HG02943 (cell line): Measurements from ENCODE around the gene MSI1.

Source experiments
- ATAC-seq: cut with Tn5 transposase; IDR thresholded peaks from one replicate; pipeline ENCODE4 v1.9.1; 2021; ENCODE audit warnings: mild to moderate bottlenecking, low read depth, moderate library complexity; ENCODE audit not compliant: unreplicated experiment

Gene MSI1

GRCh38 chr12:120378036-120378435 is 9.1 kb upstream of the MSI1 start:
- ATAC-seq = no peak

DNA sequence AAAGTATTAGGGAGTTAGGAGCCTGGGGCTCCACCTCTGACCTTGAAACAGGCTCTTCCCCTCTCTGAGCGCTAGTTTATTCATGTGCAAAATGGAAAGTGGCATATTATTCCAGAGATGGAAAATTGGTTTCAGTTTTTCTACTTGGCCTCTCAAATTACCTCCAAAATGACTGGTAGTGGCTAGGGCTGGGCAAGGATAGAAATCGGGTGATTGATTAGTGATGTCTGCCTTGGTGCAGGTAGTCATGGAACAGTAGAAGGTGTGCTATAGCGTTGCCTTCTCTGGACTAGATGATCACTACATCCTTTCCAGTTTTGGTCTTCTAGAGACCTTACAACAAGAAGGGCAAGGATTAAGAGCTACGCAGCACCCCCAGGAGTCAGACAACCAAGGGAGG is 8.6 kb upstream of the MSI1 start:
- ATAC-seq = no peak

DNA sequence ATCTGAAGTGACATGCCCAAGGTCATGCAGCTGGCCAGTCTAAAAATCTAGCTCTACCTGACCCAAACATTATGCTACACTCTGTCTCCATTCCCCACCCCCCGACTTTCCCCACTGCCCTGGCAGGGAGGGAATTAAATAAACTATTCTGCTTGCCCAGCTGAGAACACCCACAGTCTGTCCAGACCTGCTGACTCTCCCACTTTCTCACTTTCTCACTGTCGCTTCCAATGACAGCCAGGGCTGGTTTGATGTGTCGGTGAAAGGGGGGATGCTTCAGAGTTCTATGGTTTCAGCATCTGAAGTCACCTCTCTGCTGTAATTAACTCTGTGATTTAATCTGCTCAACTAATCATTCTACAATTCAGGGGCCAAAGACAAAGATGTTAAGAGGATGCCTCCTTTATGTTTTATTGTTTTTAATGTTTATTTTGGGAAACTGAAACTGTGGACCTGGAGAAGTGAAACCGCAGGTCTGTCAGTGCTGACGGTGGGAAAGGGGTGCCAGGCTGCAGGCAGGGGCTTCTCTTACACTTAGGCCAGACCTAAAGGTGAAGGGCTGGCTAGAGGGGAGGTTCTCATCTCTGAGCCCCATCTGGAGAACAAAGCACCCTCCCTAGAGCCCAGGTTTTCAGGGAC is 8.1 kb upstream of the MSI1 start:
- ATAC-seq = no peak

DNA sequence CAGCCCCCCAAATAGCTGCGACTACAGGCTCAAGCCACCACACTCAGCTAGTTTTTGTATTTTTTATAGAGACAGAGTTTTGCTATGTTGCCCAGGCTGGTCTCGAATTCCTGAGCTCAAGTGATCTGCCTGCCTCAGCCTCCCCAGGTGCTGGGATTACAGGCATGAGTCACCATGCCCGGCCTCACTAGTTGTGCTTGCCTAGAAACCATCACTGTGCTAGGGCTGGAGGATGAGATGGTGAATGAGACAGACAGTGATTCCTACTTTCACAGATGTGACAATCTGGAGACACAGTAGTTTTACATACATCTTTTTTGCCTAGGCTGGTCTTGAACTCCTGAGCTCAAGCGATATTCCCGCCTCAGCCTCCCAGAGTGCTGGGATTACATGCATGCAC is 7.5 kb upstream of the MSI1 start:
- no peak for ATAC-seq

DNA sequence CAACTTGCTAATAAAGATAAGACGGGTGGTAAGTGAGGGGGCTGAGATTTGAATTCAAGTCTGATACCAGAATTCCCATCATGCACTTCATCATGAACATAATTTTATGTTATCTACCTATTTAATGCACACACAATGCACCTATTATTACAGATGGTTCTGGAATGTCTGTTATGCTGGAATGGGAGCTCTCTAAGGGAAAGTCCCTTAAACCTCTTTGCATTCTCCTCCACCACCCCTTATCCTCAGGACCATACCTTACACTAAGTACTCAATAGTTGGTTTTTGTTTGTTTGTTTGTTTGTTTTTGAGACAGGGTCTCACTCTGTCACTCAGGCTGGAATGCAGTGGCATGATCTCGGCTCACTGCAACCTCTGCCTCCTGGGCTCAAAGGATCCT is 7.0 kb upstream of the MSI1 start:
- ATAC-seq = no peak

DNA sequence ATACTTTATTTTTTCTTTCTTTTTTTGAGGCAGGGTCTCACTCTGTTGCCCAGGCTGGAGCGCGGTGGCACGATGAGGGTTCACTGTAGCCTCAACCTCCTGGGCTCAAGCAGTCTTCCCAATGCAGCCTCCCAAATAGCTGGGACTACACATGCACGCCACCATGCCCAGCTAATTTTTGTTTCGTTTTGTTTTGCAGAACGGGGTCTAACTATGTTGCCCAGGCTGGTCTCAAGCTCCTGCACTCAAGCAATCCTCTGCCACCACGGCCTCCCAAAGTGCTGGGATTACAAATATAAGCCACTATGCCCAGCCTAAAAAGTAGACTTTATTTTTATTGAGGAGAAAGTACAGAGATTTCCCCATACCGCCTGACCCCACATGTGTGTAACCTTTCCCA is 4.7 kb upstream of the MSI1 start:
- no peak for ATAC-seq

DNA sequence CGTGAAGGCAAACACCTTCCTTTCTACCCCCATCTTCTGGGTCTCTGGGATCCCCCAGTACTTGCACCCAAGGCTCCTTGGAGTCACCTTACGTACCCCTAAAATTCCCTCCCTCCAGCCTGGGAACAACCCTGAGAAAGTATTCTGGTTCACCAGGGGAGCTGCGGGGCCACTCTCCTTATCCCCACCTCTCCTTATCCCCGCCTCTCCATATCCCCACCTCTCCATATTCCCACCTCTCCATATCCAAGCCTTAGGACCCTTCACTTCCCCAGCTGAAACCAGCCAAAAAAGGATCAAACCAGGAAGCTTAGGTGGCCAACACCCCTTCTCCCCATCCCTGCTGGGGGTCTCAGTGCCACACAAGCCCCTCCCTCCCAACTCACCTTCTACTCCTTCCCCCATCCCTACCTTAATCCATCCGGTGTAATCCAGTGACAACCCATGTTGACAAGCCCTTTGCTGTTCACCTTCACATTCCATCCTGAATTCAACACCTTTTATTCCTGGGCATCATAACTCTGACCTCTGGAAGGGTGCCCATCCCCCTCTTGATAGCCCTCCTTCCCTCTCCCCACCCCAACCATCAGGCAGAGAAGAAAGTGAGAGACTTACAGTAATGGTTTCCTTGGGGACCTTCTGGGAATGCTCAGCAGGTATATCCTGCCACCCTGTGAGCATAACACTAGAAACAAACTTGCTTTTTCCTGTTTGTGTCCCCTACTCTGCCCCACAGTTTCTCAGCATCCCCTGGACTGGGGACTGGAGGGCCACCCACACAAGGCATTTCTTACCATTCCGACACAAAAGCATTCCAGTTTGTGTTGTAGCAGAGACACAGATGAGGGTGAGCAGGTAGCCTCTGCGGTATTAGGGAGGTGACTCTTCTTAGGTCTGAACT is 1.6 kb upstream of the MSI1 start:
- no peak for ATAC-seq

- no peak for ATAC-seq
These were observed 809 bp upstream of the MSI1 start for GRCh38 chr12:120369603-120370342.

DNA sequence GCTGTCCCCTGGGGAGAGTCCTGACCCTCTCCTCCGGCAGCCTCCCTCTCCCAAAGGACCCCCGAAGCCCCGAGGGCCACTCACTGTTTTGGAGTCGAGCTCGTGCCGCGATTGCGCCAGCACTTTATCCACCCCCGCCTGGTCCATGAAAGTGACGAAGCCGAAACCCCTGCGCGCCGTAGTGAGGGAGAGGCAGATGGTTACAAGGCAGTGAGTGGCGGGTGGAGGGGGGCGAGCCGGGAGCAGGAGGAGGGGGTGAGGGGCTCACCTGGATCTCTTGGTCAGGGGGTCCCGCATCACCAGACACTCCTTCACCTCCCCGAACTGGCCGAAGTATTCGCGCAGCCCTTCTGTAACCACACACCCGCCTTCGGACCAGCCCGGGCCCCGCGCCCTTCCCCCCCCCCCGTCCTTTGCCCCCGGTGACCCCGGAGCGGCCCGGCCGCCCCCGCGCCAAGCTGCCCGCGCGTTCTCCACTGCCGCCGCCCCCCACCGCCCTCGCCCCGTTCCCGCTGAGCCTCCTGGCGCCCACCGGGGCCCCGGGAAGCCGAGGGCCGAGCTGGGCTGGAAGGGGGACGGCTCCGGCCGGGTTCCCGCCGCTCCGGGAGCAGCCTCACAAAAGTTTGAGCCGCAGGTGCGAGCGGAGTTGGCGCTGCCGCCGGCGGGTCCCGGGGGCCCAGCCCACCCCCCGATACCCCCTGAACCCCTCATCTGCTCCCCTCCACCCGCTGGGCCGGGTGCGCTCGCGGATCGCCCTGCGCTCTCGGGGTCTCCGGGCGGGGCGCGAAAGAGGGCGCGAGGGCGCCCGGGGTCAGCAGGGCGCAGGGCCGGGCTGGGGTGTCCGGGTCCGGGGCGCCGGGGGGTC is 808 bp downstream of the MSI1 start:
- ATAC-seq = no peak

- no peak for ATAC-seq
These were observed 1.6 kb downstream of the MSI1 start for GRCh38 chr12:120367233-120367923.

DNA sequence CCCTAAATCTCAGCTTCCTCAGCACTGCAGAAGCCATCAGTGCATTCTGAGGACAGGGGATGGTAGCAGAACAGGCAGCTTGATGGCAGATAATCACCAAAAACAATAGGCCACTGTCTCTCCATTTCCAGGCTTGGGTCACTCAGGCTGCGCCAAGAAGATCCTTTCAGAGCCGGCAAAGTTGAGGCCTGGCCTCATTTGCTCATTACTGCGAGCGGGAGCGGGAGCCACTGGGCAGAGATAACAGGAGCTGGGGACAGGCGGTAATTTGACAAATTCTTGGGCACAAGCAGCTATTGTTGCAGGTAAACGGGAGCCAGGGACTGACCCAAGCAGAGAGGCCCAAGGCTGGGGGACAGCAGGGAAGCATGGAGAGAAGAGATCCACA is 2.1 kb downstream of the MSI1 start:
- ATAC-seq = no peak

DNA sequence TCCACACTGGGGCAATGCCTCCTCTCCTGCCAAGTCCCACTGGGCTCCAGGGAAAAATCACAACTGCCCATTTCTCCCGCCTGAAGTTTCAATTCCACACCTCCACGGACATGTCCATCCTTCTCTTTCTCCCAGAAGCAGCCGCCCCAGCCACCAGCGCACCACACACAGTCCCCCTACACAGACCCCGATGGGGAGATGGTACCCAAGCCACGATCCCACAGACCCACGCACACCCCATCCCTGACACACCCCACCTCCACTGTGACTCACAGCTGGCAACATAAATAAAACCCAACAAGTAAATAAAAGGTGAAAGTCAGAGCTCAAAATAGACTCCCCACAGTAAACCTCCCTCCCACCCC is 2.6 kb downstream of the MSI1 start:
- no peak for ATAC-seq

- no peak for ATAC-seq
These were observed 3.2 kb downstream of the MSI1 start for GRCh38 chr12:120365675-120366340.

DNA sequence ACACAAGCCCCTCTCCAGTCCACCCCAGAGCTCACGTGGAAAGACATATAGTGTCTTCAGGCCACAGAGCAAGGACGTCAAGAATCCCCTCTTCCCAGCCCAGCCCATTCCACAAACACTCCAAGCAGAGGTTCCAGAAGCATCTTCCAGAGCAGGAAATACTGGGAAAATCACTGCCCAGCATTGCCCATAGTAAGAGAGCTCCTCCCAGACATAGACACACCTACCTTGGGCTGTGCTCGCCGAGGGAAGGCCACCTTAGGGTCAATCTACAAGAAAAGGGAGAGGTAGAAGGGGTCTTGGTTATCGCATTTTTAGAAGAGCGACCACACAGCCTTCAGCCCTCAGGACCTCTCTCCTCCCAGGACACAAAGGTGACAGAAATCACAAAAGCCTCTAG is 4.5 kb downstream of the MSI1 start:
- no peak for ATAC-seq

GRCh38 chr12:120363274-120363855 is 5.6 kb downstream of the MSI1 start:
- ATAC-seq = no peak

DNA sequence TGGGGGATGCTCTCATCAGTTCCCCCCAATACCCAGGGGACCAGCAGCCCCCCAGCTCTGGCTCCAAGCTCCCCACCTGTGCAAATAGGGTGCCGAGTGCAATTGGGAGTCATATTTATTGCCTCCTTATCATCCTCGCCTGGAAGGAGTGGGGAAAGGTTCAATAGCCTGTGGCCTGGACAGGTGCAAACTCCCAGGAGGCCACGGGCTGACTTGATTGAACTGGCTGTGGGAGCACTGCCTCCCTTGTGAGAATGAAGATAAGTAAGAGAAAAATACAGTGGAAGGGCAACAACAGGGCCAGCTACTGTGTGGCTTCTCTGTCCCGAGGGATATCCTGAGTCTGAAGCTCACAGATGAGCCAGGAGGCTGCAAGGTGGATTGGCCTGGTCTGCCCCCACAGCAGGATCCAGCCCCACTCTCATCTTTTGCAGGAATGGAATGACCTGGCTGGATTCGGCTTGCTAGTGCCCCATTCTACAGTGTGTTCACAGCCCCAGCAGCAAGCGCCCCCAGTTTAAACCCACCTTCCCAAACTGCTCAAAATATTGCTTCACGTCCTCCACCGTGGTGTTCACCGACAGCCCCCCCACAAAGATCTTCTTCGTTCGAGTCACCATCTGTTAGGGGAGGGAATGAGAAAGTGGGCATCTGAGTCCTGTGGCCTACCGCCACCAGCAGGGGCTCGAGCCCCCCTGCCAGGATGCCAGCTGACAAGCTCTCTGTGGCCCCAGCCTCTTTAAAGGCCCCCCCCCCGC is 6.3 kb downstream of the MSI1 start:
- ATAC-seq = no peak

DNA sequence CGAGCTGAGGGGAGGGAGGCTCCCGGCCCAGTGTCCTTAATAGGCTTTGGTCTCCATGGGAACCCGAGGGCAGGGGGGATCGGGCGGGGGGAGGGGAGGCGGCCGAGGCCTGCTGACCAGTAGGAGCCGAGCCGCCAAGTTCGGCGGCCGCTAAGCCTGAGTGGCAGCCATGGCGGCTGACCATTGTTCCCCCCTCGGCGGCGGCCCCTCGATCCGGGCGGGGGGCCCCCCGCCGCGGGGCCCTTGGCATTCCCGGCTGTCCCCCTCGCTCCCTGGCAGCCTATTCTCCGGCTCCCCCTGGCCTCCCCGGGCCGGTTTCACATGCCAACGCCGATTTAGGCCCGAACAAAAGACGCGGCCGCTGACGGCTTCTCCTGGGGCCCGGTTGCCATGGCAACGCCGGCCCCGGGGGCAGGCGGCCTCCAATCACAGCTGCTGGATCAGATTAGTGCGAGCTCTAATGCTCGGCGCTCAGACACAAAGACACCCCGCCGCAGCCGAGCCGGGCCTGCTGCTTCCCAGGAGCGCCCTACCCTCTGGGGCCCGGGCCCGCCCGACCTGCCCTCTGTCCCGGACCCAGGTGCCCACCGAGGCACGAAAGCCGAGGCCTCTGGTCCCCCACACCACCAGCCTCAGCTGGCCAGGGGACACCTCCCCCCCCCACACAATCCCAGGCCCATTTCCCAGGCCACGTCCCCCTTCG is 7.3 kb downstream of the MSI1 start:
- no peak for ATAC-seq

GRCh38 chr12:120359128-120359527 is 9.8 kb downstream of the MSI1 start:
- no peak for ATAC-seq
